Measurements from ENCODE around the gene BMPER. TPM values are rescaled to one million over a fixed set of nuclear protein-coding genes. Genes with fewer than 3 reads are reported as not detected.

The BMPER gene
- total RNA-seq, 4 donors from 2014 or later, result 0.65 to 6.5 (median 3.5) TPM

DNA sequence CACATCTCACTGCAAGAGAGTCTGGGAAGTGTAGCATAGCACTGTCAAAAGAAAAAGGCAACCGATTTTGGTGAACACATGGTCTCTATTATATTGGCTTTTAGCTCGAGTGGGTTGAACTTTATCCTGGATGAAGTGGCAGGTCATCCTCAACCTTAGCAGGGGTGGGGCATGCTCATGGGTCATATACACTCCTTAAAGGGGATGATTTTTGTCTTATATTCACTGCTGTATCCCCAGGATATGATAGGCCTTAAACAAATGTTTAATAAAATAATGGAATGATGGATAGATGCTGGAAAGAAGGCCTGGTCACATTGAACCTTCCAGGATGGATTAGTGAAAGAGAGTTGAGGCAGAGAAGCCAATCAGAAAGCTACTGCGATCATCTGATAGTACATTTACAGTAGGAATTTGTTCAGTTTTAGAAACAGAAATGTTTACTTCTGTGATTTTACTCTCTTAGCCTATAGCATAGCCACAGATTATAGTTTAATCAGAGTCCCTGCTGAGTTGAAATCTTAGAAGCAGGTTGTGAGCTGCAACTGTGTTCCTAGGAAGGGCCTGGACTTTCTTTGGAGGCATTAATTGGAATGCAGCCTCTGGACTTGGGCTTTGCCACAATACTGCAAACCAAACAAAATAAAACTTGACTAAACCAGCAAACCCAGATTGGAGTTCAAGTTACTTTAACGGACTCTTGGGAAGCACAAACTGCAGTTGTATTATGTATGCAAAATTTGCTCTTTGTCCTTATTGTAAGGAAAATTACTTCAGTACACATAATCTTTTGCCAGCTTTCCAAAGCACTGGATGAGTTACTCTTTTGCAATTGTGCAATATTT, 138.3 kb downstream of the BMPER start:
- Histone ChIP-seq H3K4me3 (no peak overlapping the region), H3K27ac (replicated peaks in 1 of 4) (no peak overlapping the region), H3K27me3 (no peaks in the 10 kb centered on the region), H3K4me1 (peaks cover 0 to 8% (median 6%) of the 10 kb centered on the region in 4 donors), H3K9me3 (no peaks in the 10 kb centered on the region), H3K36me3 (no peaks in the 10 kb centered on the region)
- intact Hi-C loops (cut with DNase I), result no loop called here
- TF ChIP-seq EP300 (IDR thresholded peaks at IDR 0.05) (no peak), POLR2AphosphoS5 (IDR thresholded peaks at IDR 0.05) (no peak), CTCF (IDR thresholded peaks at IDR 0.05) (no peak), POLR2A (IDR thresholded peaks at IDR 0.05; ENCODE audit: low read depth) (no peak)
- DNase-seq (ENCODE audit: extremely low spot score), result no peak
- 78% methylated on average over 4 of the region's 4 CpGs for whole genome bisulfite sequencing

DNA sequence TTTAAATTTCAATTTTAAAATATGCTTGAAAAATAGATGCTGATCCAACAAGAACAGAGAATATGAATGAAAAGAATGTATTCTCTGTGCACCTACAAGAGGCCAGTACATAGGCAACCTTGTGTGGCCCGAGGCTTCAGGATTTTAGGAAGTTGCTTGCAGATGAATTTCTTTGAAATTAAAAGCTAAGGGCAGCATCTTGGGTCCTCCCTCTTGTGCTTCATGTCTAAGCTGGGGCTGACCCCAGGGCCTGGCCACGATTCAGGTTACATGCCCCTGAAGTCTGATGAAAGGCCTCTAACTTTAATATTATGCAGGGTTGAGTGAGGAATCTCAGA, 138.9 kb downstream of the BMPER start:
- Histone ChIP-seq H3K4me3 (no peak overlapping the region), H3K36me3 (no peaks in the 10 kb centered on the region), H3K9me3 (no peaks in the 10 kb centered on the region), H3K4me1 (peaks cover 0 to 2% (median under 1%) of the 10 kb centered on the region in 4 donors), H3K27me3 (no peaks in the 10 kb centered on the region), H3K27ac (replicated peaks in 1 of 4) (no peak overlapping the region)
- intact Hi-C loops (cut with DNase I), result no loop called here
- 71% methylated on average over 2 of the region's 2 CpGs for WGBS
- DNase-seq (ENCODE audit: extremely low spot score), result no peak
- TF ChIP-seq CTCF (IDR thresholded peaks at IDR 0.05), result no peak
- no peak for TF ChIP-seq POLR2AphosphoS5 (IDR thresholded peaks at IDR 0.05)
- TF ChIP-seq EP300 (IDR thresholded peaks at IDR 0.05), result no peak
- no peak for TF ChIP-seq POLR2A (IDR thresholded peaks at IDR 0.05; ENCODE audit: low read depth)

DNA sequence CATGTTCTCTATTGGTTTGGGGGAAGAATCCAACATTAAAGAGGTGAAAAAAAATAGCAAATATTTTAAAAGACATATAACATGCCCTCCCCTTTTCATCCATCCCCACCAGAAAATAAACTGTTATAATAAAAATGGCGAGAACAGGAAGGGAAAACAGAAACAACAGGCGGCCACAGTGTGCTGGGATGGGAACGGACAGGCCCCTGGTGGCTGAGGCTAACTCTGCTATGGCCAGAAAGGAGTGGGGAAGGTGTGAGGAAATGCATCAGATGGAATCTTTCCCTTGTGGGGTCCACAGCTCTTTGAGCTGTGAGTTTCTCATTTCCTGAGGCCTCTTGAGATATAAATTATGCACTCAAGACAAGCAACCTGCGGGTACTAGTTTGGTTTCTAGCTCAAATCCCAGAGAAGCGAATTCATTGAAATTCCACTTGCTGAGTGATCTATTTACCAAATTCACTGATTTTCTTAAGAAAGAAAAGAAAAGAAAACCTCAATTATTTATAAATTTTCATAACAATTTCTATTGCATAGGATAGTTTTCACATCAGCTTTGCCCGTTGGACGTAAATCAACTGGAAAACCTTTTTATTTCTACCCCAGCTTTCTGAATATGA, 139.5 kb downstream of the BMPER start:
- no peak overlapping the region for H3K27ac ChIP-seq (replicated peaks in 1 of 4)
- intact Hi-C loops (cut with DNase I), result no loop called here
- no peaks in the 10 kb centered on the region for H3K36me3 ChIP-seq
- no peaks in the 10 kb centered on the region for H3K9me3 ChIP-seq
- H3K27me3 ChIP-seq, result no peaks in the 10 kb centered on the region
- no peaks in the 10 kb centered on the region for H3K4me1 ChIP-seq
- WGBS, result 88% methylated on average over 7 of the region's 7 CpGs
- no peak for DNase-seq (ENCODE audit: extremely low spot score)
- no peak overlapping the region for H3K4me3 ChIP-seq
- no peak for TF ChIP-seq EP300 (IDR thresholded peaks at IDR 0.05)

DNA sequence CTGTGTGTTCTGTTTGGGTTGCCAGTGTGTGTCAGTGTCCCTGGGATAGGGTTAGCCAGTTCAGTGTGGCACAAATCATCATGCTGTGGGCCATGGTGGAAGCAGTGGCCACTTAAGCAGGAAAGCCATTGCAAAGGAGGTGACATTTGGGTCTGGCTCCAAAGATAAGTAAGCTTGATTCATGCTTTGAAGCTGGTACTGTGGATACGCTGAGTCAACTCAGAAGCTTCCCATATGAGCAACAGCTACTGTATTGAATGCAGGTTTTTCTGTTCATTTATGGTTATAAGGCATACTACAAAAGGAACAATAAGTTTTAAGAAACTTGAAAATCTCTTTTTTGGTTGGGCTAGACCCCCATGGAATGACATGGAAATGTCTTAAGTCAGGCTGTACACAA, 143.1 kb downstream of the BMPER start:
- no peak for TF ChIP-seq POLR2AphosphoS5 (IDR thresholded peaks at IDR 0.05)
- intact Hi-C loops (cut with DNase I), result no loop called here
- Histone ChIP-seq H3K4me1 (no peaks in the 10 kb centered on the region), H3K27me3 (no peaks in the 10 kb centered on the region), H3K9me3 (no peaks in the 10 kb centered on the region), H3K27ac (replicated peaks in 1 of 4) (no peak overlapping the region), H3K4me3 (no peak overlapping the region), H3K36me3 (no peaks in the 10 kb centered on the region)
- DNase-seq (ENCODE audit: extremely low spot score), result no peak
- 86% methylated on average over 1 of the region's 1 CpG for WGBS

GRCh38 chr7:34054075-34054474, 148.7 kb downstream of the BMPER start:
- H3K27ac ChIP-seq (replicated peaks in 1 of 4), result no peak overlapping the region
- H3K4me1 ChIP-seq, result peaks cover 0 to 8% (median 2%) of the 10 kb centered on the region in 4 donors
- no peaks in the 10 kb centered on the region for H3K27me3 ChIP-seq
- WGBS, result 95% methylated on average over 3 of the region's 3 CpGs
- intact Hi-C loops (cut with DNase I), result no loop called here
- TF ChIP-seq POLR2A (IDR thresholded peaks at IDR 0.05; ENCODE audit: low read depth), result no peak
- TF ChIP-seq CTCF (IDR thresholded peaks at IDR 0.05), result no peak
- H3K36me3 ChIP-seq, result no peaks in the 10 kb centered on the region
- no peak overlapping the region for H3K4me3 ChIP-seq
- no peak for DNase-seq (ENCODE audit: extremely low spot score)
- H3K9me3 ChIP-seq, result no peaks in the 10 kb centered on the region

Data from esophagus muscularis mucosa (tissue), 4 donors.